HepG2 (cell line): ENCODE measurements around the gene INHBC. TPM values are rescaled to one million over a fixed set of nuclear protein-coding genes. Genes with fewer than 3 reads are reported as not detected.

Source experiments
- ATF3 ChIP-seq: sonication (generic); formaldehyde crosslinking; IDR thresholded peaks from 2 replicates; pipeline ENCODE4 v1.4.0; 2020; ENCODE audit warnings: missing genetic modification reagents
- IRX3 ChIP-seq: sonication (generic); formaldehyde crosslinking; IDR thresholded peaks from 2 replicates; pipeline ENCODE4 v1.8.1; 2023; ENCODE audit warnings: mild to moderate bottlenecking, low read depth, missing genetic modification reagents, borderline replicate concordance
- POLR2A ChIP-seq, 2 experiments: IDR thresholded peaks; 2 replicates each; pipeline ENCODE4 v1.6.1; 2011; ENCODE audit warnings: low read depth in 2 of 2, low read length in 2 of 2, mild to moderate bottlenecking in 1 of 2, moderate library complexity in 1 of 2; ENCODE audit not compliant: insufficient read depth in 1 of 2
- RBM22 ChIP-seq: fragments of 200-400 bp; formaldehyde crosslinking; optimal IDR thresholded peaks from 2 replicates; pipeline ENCODE3; 2017; ENCODE audit warnings: mild to moderate bottlenecking, low read length, moderate library complexity
- ZFP36 ChIP-seq: fragments of 150-350 bp; IDR thresholded peaks from 2 replicates; pipeline ENCODE4 v1.6.1; 2018; ENCODE audit warnings: borderline replicate concordance, low read length, low read depth; ENCODE audit not compliant: partially characterized antibody
- ZFP37 ChIP-seq: sonication (generic); formaldehyde crosslinking; IDR thresholded peaks from 2 replicates; pipeline ENCODE4 v1.4.0; 2020; ENCODE audit warnings: missing genetic modification reagents, borderline replicate concordance
- ZNF430 ChIP-seq: sonication (generic); formaldehyde crosslinking; IDR thresholded peaks from 2 replicates; pipeline ENCODE4 v1.9.0; 2021; ENCODE audit warnings: mild to moderate bottlenecking, missing genetic modification reagents
- ZNF7 ChIP-seq: IDR thresholded peaks from 2 replicates; pipeline ENCODE4 v1.6.1; 2016; ENCODE audit warnings: missing biosample characterization, missing genetic modification reagents
- ZNF776 ChIP-seq: sonication (generic); formaldehyde crosslinking; IDR thresholded peaks from 2 replicates; pipeline ENCODE4 v1.4.0; 2020; ENCODE audit warnings: mild to moderate bottlenecking, missing genetic modification reagents
- ZSCAN29 ChIP-seq: sonication (generic); formaldehyde crosslinking; conservative IDR thresholded peaks from 2 replicates; pipeline ENCODE4 v1.4.0; 2020; ENCODE audit warnings: mild to moderate bottlenecking, missing genetic modification reagents
- polyA plus RNA-seq, 8 experiments: library from polyadenylated mRNA; depleted of rRNA in 3 of 8; stranded (reverse) in 7 of 8; unstranded in 1 of 8; fragments of >200 nt; fragmentation: Illumina TruSeq in 4 of 8; extraction: Trizol in 4 of 8; gene quantifications; 2 replicates each; pipeline versions ENCODE4 v1.2.1 to v1.2.3, GENCODE V29; 2011 to 2016; ENCODE audit warnings: low read depth in 4 of 8, missing spikeins in 1 of 8, mixed read lengths in 1 of 8; ENCODE audit not compliant: insufficient read depth in 1 of 8
- total RNA-seq, 5 experiments: library from RNA; depleted of rRNA; stranded (reverse); fragments of >200 nt; fragmentation: Illumina TruSeq; extraction: Trizol; gene quantifications; 2 replicates each; pipeline ENCODE4 v1.2.3, GENCODE V29; 2016; ENCODE audit warnings: low read depth in 1 of 5
- TF ChIP-seq, protein P1 (sequence below): sonication (generic); formaldehyde crosslinking; IDR thresholded peaks from 2 replicates; pipeline ENCODE4 v1.4.0; 2020; ENCODE audit warnings: missing genetic modification reagents
- TF ChIP-seq, protein P2 (sequence below): IDR thresholded peaks from 2 replicates; pipeline ENCODE4 v1.6.1; 2016; ENCODE audit warnings: low read depth

Gene INHBC
- total and polyA plus RNA-seq, 2 of the 13 experiments (the other 11 are each of a cell fraction or from before 2014, with no cell fraction given), result 1.8 to 13.8 TPM

DNA sequence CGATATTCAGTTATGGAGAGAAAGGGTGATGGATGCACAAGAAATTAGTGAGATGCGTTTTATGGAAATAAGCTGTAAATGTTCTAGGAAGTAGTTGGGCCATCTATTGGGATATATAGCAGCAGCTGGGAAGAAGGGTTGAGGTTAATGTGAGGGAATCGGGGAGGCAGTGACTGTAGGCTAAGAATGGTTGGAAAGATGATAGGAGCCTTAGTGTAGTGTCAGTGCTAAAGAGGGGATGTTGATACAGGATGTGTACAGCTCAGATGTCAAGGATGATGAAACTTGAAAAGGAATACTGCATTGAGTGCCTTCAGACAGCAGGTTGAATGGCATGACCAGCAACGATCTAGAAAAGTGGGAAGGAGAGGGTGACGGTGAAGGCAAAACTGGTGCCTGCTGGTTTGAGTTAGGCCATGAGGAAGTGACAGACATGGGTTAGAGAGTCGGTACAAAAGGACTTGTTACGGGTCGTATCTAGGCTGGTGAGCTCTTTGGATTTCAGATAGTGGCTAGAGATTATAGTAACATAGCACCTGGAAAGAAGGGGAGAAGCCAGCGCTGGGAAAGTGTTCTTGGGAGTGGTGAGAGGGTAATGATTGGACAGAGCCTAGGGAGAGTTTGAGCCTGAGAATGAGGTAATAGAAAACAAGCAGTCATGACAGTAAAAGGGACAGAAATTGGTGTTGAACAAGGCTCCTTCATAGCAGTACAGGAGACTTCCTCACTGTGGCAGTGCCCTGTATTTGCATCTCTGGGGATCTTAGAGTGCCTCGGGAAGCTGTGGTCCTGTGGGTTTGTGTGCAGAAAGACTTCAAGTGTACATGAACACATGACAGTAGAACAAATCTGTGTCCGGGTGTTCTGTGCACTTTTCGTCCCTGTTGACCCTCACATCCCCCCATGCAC lies 62.9 kb downstream of the INHBC start (continued):
- TF ChIP-seq ZFP36 (no peak), ATF3 (CRISPR knock-in tag) (no peak), ZFP37 (CRISPR knock-in tag) (no peak), RBM22 (peak; percentile 67), ZNF7 (CRISPR knock-in tag) (no peak), POLR2A (IDR thresholded peaks at IDR 0.05; ENCODE audit: insufficient read depth in 1 of 2, low read depth in 2 of 2, low read length in 2 of 2) (peak in 1 of 2 experiments; percentile 8; a peak in 1 of 4 replicates), ZSCAN29 (no peak), IRX3 (no peak), ZNF430 (CRISPR knock-in tag) (no peak), ZNF776 (no peak)
- TF ChIP-seq, protein P1, sequence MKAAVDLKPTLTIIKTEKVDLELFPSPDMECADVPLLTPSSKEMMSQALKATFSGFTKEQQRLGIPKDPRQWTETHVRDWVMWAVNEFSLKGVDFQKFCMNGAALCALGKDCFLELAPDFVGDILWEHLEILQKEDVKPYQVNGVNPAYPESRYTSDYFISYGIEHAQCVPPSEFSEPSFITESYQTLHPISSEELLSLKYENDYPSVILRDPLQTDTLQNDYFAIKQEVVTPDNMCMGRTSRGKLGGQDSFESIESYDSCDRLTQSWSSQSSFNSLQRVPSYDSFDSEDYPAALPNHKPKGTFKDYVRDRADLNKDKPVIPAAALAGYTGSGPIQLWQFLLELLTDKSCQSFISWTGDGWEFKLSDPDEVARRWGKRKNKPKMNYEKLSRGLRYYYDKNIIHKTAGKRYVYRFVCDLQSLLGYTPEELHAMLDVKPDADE (CRISPR knock-in tag), result no peak
- TF ChIP-seq, protein P2, sequence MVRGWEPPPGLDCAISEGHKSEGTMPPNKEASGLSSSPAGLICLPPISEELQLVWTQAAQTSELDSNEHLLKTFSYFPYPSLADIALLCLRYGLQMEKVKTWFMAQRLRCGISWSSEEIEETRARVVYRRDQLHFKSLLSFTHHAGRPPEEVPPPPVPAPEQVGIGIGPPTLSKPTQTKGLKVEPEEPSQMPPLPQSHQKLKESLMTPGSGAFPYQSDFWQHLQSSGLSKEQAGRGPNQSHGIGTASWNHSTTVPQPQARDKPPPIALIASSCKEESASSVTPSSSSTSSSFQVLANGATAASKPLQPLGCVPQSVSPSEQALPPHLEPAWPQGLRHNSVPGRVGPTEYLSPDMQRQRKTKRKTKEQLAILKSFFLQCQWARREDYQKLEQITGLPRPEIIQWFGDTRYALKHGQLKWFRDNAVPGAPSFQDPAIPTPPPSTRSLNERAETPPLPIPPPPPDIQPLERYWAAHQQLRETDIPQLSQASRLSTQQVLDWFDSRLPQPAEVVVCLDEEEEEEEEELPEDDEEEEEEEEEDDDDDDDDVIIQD (CRISPR knock-in tag), result no peak
